Naive thymus-derived CD4-positive, alpha-beta T cell (primary cell): ENCODE data around the gene NFKB2. TPM values are rescaled to one million over a fixed set of nuclear protein-coding genes. Genes with fewer than 3 reads are reported as not detected.

Experiments used
- ATAC-seq: fragments of 150-1000 bp; cut with Tn5 transposase; 2 replicates; pipeline ENCODE4 v1.10.0; 2021; ENCODE audit warnings: mild to moderate bottlenecking, moderate library complexity
- CTCF ChIA-PET: fragments of 350-600 bp; sonication (Branson Sonifier 250); formaldehyde crosslinking; loops from one replicate; lab custom pipeline; 2021; ENCODE audit warnings: antibody characterized with exemption; lab: Charles Lee
- POLR2A ChIA-PET: fragments of 350-600 bp; sonication (Branson Sonifier 250); formaldehyde crosslinking; loops from one replicate; lab custom pipeline; 2021; ENCODE audit warnings: antibody characterized with exemption, inconsistent platforms; lab: Charles Lee
- DNase-seq, 9 donors: peaks; one replicate each; pipeline versions ENCODE4 v3.0.0 to v3.0.0-alpha.2; 2020 to 2022; ENCODE audit warnings: mixed read lengths in 1 of 9
- H3K27ac ChIP-seq: one replicate; pipeline ENCODE4 v1.7.0; 2013; ENCODE audit warnings: mild to moderate bottlenecking, low read depth, low read length, moderate library complexity
- H3K27me3 ChIP-seq, 2 donors: one replicate each; pipeline ENCODE4 v1.7.0; 2013; ENCODE audit warnings: low read length in 2 of 2, mild to moderate bottlenecking in 2 of 2, moderate library complexity in 2 of 2; ENCODE audit not compliant: control insufficient read depth in 2 of 2, insufficient read depth in 2 of 2
- H3K36me3 ChIP-seq, 3 experiments: 1 replicate in 2 of 3; 2 replicates in 1 of 3; pipeline ENCODE4 v1.7.0; 2013; ENCODE audit warnings: low read length in 3 of 3, mild to moderate bottlenecking in 3 of 3, moderate library complexity in 1 of 3; ENCODE audit not compliant: insufficient read depth in 3 of 3, control insufficient read depth in 2 of 3
- H3K4me1 ChIP-seq, 2 donors: one replicate each; pipeline ENCODE4 v1.7.0; 2013; ENCODE audit warnings: low read length in 2 of 2, mild to moderate bottlenecking in 2 of 2, moderate library complexity in 1 of 2; ENCODE audit not compliant: control insufficient read depth in 2 of 2, insufficient read depth in 2 of 2
- H3K4me3 ChIP-seq: 2 replicates; pipeline ENCODE4 v1.7.0; 2013; ENCODE audit warnings: mild to moderate bottlenecking, low read length
- H3K9me3 ChIP-seq, 3 experiments: 1 replicate in 2 of 3; 2 replicates in 1 of 3; pipeline ENCODE4 v1.7.0; 2013; ENCODE audit warnings: low read length in 3 of 3; ENCODE audit not compliant: control insufficient read depth in 2 of 3
- H3K27ac Mint-ChIP-seq, 9 donors: one replicate each; pipeline ENCODE4 v1.8.0; 2020 to 2022; ENCODE audit warnings: mixed read lengths in 9 of 9, mild to moderate bottlenecking in 8 of 9, moderate library complexity in 5 of 9, inconsistent platforms in 2 of 9
- H3K27me3 Mint-ChIP-seq, 5 donors: one replicate each; pipeline ENCODE4 v1.8.0; 2021 to 2022; ENCODE audit warnings: mixed read lengths in 5 of 5, mild to moderate bottlenecking in 1 of 5
- H3K36me3 Mint-ChIP-seq, 5 donors: one replicate each; pipeline ENCODE4 v1.8.0; 2020 to 2022; ENCODE audit warnings: mixed read lengths in 5 of 5, mild to moderate bottlenecking in 3 of 5, inconsistent platforms in 1 of 5
- H3K4me1 Mint-ChIP-seq, 7 donors: one replicate each; pipeline ENCODE4 v1.8.0; 2020 to 2022; ENCODE audit warnings: mixed read lengths in 7 of 7, mild to moderate bottlenecking in 3 of 7, inconsistent platforms in 1 of 7
- H3K4me3 Mint-ChIP-seq, 10 donors: one replicate each; pipeline ENCODE4 v1.8.0; 2020 to 2022; ENCODE audit warnings: mild to moderate bottlenecking in 10 of 10, mixed read lengths in 10 of 10, moderate library complexity in 6 of 10, inconsistent platforms in 2 of 10
- H3K9me3 Mint-ChIP-seq, 11 donors: one replicate each; pipeline ENCODE4 v1.8.0; 2020 to 2022; ENCODE audit warnings: mixed read lengths in 11 of 11, mild to moderate bottlenecking in 4 of 11, inconsistent platforms in 1 of 11, moderate library complexity in 1 of 11
- intact Hi-C, 2 donors: fragments of 100-400 bp; cut with micrococcal nuclease; formaldehyde crosslinking; loops; one replicate each; pipeline ENCODE4 v1.15.1; 2023
- polyA plus RNA-seq, 2 donors: library from polyadenylated mRNA; unstranded; fragments of 300-500 nt; fragmentation: Illumina TruSeq; gene quantifications; one replicate each; pipeline ENCODE4 v1.2.3, GENCODE V29; 2021
- total RNA-seq, 6 experiments: library from RNA in 5 of 6; stranded (reverse) in 5 of 6; gene quantifications; 1 replicate in 5 of 6; 2 replicates in 1 of 6; pipeline ENCODE4 v1.2.3 and lab custom pipeline; 2021 to 2026

Gene NFKB2
- total and polyA plus RNA-seq, 7 experiments from 2014 or later, result 8.7 to 271 (median 147) TPM

- Histone ChIP-seq H3K4me3 (no peak overlapping the region), H3K9me3 (no peaks in the 10 kb centered on the region), H3K36me3 (peaks cover 45 to 93% (median 57%) of the 10 kb centered on the region in 3 experiments), H3K27me3 (no peaks in the 10 kb centered on the region), H3K27ac (no peak overlapping the region), H3K4me1 (no peaks in the 10 kb centered on the region)
- Mint-ChIP-seq H3K4me1 (no peaks in the 10 kb centered on the region), H3K36me3 (peaks cover 29 to 84% (median 57%) of the 10 kb centered on the region in 5 donors), H3K9me3 (peaks cover 0 to 3% (median 0%) of the 10 kb centered on the region in 11 donors), H3K27me3 (no peaks in the 10 kb centered on the region), H3K27ac (peak overlapping the region in 1 of 9 donors; percentile 11), H3K4me3 (no peak overlapping the region)
- DNase-seq (no peak), ATAC-seq (no peak)
- intact Hi-C loops, result no loop called here
- CTCF ChIA-PET, result no interaction called here
- POLR2A ChIA-PET, result no interaction called here
These were observed 28.1 kb upstream of the NFKB2 start for GRCh38 chr10:102367441-102367840.

- no peak for DNase-seq
- no peak overlapping the region for H3K4me3 ChIP-seq
- POLR2A ChIA-PET, result no interaction called here
- H3K4me1 Mint-ChIP-seq, result no peaks in the 10 kb centered on the region
- no peaks in the 10 kb centered on the region for H3K4me1 ChIP-seq
- intact Hi-C loops, result no loop called here
- H3K27ac ChIP-seq, result no peak overlapping the region
- CTCF ChIA-PET, result interaction anchor here (1.0 kb wide), 1 partner anchor 16 kb away, joined by 3 read pairs; no protein-coding TSS in a partner anchor
- H3K27ac Mint-ChIP-seq, result peak overlapping the region in 1 of 9 donors; percentile 31
- peaks cover 30 to 84% (median 54%) of the 10 kb centered on the region in 5 donors for H3K36me3 Mint-ChIP-seq
- ATAC-seq, result no peak
- H3K9me3 ChIP-seq, result no peaks in the 10 kb centered on the region
- H3K27me3 ChIP-seq, result no peaks in the 10 kb centered on the region
- H3K9me3 Mint-ChIP-seq, result peaks cover 0 to 3% (median 0%) of the 10 kb centered on the region in 11 donors
- peaks cover 41 to 91% (median 62%) of the 10 kb centered on the region in 3 experiments for H3K36me3 ChIP-seq
- no peak overlapping the region for H3K4me3 Mint-ChIP-seq
- no peaks in the 10 kb centered on the region for H3K27me3 Mint-ChIP-seq
These were observed 27.4 kb upstream of the NFKB2 start for GRCh38 chr10:102368077-102368476.

GRCh38 chr10:102371295-102371694, 24.2 kb upstream of the NFKB2 start:
- intact Hi-C loops, result no loop called here
- Histone ChIP-seq H3K27ac (no peak overlapping the region), H3K9me3 (no peaks in the 10 kb centered on the region), H3K27me3 (no peaks in the 10 kb centered on the region), H3K4me3 (no peak overlapping the region), H3K36me3 (peaks cover 39 to 85% (median 56%) of the 10 kb centered on the region in 3 experiments), H3K4me1 (no peaks in the 10 kb centered on the region)
- Mint-ChIP-seq H3K36me3 (peaks cover 14 to 68% (median 44%) of the 10 kb centered on the region in 5 donors), H3K27ac (no peak overlapping the region), H3K4me1 (peaks cover 0 to 2% (median 0%) of the 10 kb centered on the region in 7 donors), H3K9me3 (peaks cover 0 to 3% (median 0%) of the 10 kb centered on the region in 11 donors), H3K4me3 (no peak overlapping the region), H3K27me3 (no peaks in the 10 kb centered on the region)
- ATAC-seq, result no peak
- DNase-seq, result no peak
- CTCF ChIA-PET, result interaction anchor here (1.5 kb wide), 1 partner anchor 201 kb away, joined by 4 read pairs; no protein-coding TSS in a partner anchor
- POLR2A ChIA-PET, result interaction anchor here (0.6 kb wide), 1 partner anchor 206 kb away, joined by 5 read pairs; no protein-coding TSS in a partner anchor

DNA sequence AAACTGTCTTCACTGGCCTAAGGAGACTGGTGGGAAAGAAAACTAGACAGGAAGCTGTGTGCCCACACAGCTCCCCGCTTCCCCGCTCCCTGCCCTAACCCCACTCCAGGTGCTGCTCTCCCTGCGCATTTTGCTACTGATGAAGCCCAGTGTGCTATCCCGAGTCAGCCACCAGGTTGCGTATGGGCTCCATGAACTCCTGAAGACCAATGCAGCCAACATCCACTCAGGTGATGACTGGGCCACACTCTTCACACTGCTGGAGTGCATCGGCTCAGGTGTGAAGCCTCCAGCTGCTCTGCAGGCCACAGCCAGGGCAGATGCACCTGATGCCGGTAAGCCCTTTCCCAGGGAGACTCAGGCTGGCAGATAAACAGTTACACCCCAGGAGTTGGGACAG, 20.3 kb upstream of the NFKB2 start:
- no peak overlapping the region for H3K27ac Mint-ChIP-seq
- H3K4me3 ChIP-seq, result no peak overlapping the region
- peaks cover 0 to 3% (median 0%) of the 10 kb centered on the region in 7 donors for H3K4me1 Mint-ChIP-seq
- no peak overlapping the region for H3K4me3 Mint-ChIP-seq
- ATAC-seq, result peak; percentile 44
- H3K27ac ChIP-seq, result no peak overlapping the region
- no peaks in the 10 kb centered on the region for H3K9me3 Mint-ChIP-seq
- intact Hi-C loops, result no loop called here
- H3K9me3 ChIP-seq, result no peaks in the 10 kb centered on the region
- H3K36me3 Mint-ChIP-seq, result peaks cover 5 to 52% (median 21%) of the 10 kb centered on the region in 5 donors
- no peaks in the 10 kb centered on the region for H3K27me3 ChIP-seq
- ChIA-PET POLR2A (no interaction called here), CTCF (no interaction called here)
- DNase-seq, result no peak
- peaks cover 29 to 76% (median 30%) of the 10 kb centered on the region in 3 experiments for H3K36me3 ChIP-seq
- H3K4me1 ChIP-seq, result no peaks in the 10 kb centered on the region
- no peaks in the 10 kb centered on the region for H3K27me3 Mint-ChIP-seq

GRCh38 chr10:102375867-102376266, 19.6 kb upstream of the NFKB2 start:
- H3K27ac Mint-ChIP-seq, result no peak overlapping the region
- DNase-seq, result no peak
- no peaks in the 10 kb centered on the region for H3K9me3 ChIP-seq
- peaks cover 0 to 4% (median 0%) of the 10 kb centered on the region in 7 donors for H3K4me1 Mint-ChIP-seq
- no peak overlapping the region for H3K4me3 ChIP-seq
- H3K27ac ChIP-seq, result no peak overlapping the region
- ChIA-PET POLR2A (interaction anchor here (0.5 kb wide), 1 partner anchor 119 kb away, joined by 3 read pairs; no protein-coding TSS in a partner anchor), CTCF (no interaction called here)
- H3K9me3 Mint-ChIP-seq, result no peaks in the 10 kb centered on the region
- ATAC-seq, result no peak
- no peak overlapping the region for H3K4me3 Mint-ChIP-seq
- H3K36me3 ChIP-seq, result peaks cover 24 to 76% (median 26%) of the 10 kb centered on the region in 3 experiments
- no peaks in the 10 kb centered on the region for H3K27me3 Mint-ChIP-seq
- intact Hi-C loops, result no loop called here
- no peaks in the 10 kb centered on the region for H3K27me3 ChIP-seq
- H3K4me1 ChIP-seq, result no peaks in the 10 kb centered on the region
- H3K36me3 Mint-ChIP-seq, result peaks cover 5 to 49% (median 17%) of the 10 kb centered on the region in 5 donors

- H3K4me3 ChIP-seq, result no peak overlapping the region
- intact Hi-C loops, result no loop called here
- peaks cover 16 to 78% (median 23%) of the 10 kb centered on the region in 3 experiments for H3K36me3 ChIP-seq
- DNase-seq (no peak), ATAC-seq (no peak)
- no peak overlapping the region for H3K27ac ChIP-seq
- H3K27ac Mint-ChIP-seq, result peak overlapping the region in 2 of 9 donors; percentile 19 to 51
- no peaks in the 10 kb centered on the region for H3K9me3 ChIP-seq
- POLR2A ChIA-PET, result no interaction called here
- no peaks in the 10 kb centered on the region for H3K27me3 ChIP-seq
- H3K4me1 Mint-ChIP-seq, result peaks cover 0 to 4% (median 0%) of the 10 kb centered on the region in 7 donors
- no peak overlapping the region for H3K4me3 Mint-ChIP-seq
- CTCF ChIA-PET, result no interaction called here
- no peaks in the 10 kb centered on the region for H3K4me1 ChIP-seq
- H3K36me3 Mint-ChIP-seq, result peaks cover 8 to 49% (median 17%) of the 10 kb centered on the region in 5 donors
- no peaks in the 10 kb centered on the region for H3K27me3 Mint-ChIP-seq
- no peaks in the 10 kb centered on the region for H3K9me3 Mint-ChIP-seq
These were observed 18.6 kb upstream of the NFKB2 start for GRCh38 chr10:102376901-102377300.

GRCh38 chr10:102379383-102379782, 16.1 kb upstream of the NFKB2 start:
- no peak overlapping the region for H3K27ac ChIP-seq
- CTCF ChIA-PET, result no interaction called here
- intact Hi-C loops, result no loop called here
- H3K36me3 Mint-ChIP-seq, result peaks cover 6 to 42% (median 13%) of the 10 kb centered on the region in 5 donors
- no peaks in the 10 kb centered on the region for H3K27me3 Mint-ChIP-seq
- H3K4me3 Mint-ChIP-seq, result no peak overlapping the region
- H3K4me1 Mint-ChIP-seq, result peaks cover 0 to 4% (median 0%) of the 10 kb centered on the region in 7 donors
- no peaks in the 10 kb centered on the region for H3K9me3 Mint-ChIP-seq
- ATAC-seq (no peak), DNase-seq (no peak)
- no peaks in the 10 kb centered on the region for H3K27me3 ChIP-seq
- POLR2A ChIA-PET, result no interaction called here
- H3K9me3 ChIP-seq, result no peaks in the 10 kb centered on the region
- peaks cover 14 to 75% (median 15%) of the 10 kb centered on the region in 3 experiments for H3K36me3 ChIP-seq
- no peaks in the 10 kb centered on the region for H3K4me1 ChIP-seq
- no peak overlapping the region for H3K4me3 ChIP-seq
- H3K27ac Mint-ChIP-seq, result no peak overlapping the region
